Measurements from ENCODE around the gene RAB17.

The RAB17 gene

GRCh38 chr2:237590272-237591140, at the start of gene RAB17:
TSS of gene RAB17 (minus strand) at chr2:237590734. CDS start at chr2:237586154, 4,580 bp downstream.
- no peak for DNase-seq (ENCODE audit: low read depth)

DNA sequence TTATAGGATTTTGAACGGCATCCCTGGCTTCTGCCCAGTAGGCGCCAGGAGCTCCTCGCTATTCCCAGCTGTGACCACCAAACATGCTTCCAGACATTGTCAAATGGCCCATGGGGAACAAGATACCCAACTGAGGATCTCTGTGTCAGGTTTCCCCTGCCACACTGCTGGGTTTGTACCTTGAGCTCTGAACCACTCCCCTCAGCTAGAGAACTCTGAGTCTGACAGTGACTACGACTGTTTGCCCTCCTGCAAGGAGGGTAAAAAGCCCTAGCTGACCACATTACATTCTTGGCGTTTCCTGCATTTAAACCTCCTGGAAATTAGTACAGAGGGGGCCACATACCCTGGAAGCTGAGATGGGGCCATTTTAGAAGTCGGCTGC, 49.3 kb upstream of the RAB17 start:
- DNase-seq (ENCODE audit: low read depth) = no peak

DNA sequence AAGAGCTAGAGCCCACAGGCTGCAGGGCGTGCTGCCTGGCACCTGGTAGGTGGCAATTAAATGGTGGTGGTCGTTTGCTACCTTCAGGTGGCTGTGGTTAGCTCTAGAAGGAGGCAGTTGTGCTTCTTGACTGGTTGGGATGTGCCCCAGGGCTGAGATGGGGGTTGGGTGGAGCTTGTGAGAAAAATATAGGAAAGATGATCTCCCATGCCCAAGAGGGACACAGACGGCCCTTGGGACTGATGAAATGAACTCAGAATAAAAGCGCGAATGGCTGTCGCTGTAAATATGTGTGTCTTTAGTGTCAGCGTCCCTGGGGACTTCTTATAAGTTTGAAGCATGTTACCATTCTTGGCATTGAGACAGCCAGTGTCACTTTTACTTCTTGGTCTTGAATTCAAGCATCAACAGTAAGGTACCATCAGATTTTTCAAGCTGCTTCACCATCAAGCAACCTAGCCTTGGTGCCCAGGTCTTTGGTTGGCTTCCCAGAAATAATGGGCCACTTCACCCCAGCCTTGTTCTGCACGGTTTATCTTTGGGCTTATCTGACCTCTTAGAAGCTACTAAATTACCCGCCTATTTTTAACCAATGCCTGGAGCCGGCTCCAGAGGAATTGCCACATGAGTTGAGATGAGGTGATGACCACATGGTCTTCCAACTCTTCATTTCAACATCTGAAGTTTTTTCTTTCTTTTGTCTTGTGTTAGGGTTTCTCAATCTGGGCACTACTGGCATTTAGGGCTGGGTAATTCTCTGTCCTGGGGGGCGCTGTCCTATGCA, 48.7 kb upstream of the RAB17 start:
- no peak for DNase-seq (ENCODE audit: low read depth)

DNA sequence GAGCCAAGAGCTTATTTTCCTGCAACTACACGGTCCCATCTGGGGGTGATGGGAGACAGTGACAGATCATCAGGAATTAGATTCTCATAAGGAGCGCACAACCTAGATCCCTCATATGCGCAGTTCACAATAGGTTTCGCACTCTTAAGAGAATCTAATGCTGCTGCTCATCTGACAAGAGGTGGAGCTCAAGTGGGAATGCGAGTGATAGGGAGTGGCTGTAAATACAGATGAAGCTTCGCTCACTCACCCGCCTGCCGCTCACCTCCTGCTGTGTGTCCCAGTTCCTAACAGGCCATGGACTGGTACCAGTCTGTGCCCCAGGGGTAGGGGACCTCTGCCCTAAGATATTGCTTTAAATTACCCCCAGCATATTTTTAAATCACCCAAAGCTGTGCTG, 47.6 kb upstream of the RAB17 start:
- DNase-seq (ENCODE audit: low read depth) = no peak

DNA sequence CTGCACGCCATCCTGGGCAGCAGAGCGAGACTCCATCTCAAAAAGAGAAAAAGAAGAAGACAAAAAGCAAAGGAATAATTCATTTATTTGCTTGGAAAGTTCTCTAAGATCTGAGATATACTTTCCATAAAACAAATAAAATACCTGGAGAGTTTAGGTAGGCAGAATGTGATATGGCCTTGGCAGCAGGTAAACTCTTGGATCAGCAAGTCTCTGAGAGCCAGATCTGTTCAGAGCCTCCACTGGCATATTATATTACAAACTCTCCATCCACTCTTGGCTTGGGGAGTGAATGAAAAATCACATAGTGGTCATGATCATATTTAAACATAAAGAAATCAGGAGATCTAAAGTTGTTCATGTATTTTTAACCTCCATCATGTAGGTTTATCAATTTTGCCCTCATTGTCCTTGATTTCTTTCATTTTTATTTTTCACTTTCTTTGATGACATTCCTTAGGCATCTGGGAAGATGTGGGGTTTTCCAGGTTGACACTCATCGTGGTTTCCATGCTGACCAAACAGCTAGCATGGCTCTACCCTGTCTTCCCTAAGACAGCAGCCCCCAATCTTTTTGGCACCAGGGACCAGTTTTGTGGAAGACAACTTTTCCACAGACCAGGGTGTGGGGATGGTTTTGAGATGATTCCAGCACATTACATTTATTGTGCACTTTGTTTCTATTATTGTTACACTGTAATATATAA, 47.0 kb upstream of the RAB17 start:
- no peak for DNase-seq (ENCODE audit: low read depth)

- DNase-seq (ENCODE audit: low read depth) = no peak
These were observed 46.0 kb upstream of the RAB17 start for GRCh38 chr2:237636578-237636977.

GRCh38 chr2:237633061-237633561, 42.6 kb upstream of the RAB17 start:
- DNase-seq (ENCODE audit: low read depth) = no peak

GRCh38 chr2:237631801-237632585, 41.5 kb upstream of the RAB17 start:
- no peak for DNase-seq (ENCODE audit: low read depth)

GRCh38 chr2:237631007-237631785, 40.7 kb upstream of the RAB17 start:
- no peak for DNase-seq (ENCODE audit: low read depth)

DNA sequence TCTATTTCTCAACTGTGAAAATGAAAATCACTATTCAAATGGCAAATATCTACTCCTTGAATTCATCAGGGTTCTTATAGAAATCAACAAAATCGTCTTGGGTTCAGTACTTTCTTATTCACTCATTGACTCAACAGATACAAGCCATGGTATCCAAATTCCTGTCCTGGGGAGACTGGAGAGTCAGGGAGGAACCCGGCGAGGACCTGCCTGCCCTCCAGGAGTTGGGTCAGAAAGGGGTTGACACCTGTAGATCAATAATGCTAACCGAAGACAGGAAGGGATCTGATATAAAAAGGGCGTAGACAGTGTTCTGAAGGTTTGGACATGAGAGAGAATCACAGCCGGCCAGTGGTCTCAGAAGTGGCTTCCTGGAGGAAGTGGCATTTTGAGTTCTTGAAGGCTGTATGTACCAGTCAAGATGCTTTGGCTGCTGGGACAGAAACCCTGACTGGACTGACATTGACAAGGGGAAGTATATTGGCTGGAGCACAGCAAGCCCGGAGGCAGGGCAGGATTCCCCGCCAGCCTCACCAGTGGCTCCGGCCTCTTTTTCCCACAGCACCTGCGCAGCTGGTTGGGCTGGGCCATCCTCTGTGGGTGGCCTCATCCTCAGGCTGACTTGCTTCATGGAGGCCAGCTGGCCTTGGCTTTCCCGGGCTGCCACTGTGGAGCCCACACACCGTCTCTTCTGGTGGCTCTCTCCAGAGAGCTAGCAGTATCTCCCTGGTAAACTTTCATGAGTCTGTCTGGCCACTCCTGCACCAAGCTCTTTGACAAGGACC, 39.9 kb upstream of the RAB17 start:
- DNase-seq (ENCODE audit: low read depth) = no peak

DNA sequence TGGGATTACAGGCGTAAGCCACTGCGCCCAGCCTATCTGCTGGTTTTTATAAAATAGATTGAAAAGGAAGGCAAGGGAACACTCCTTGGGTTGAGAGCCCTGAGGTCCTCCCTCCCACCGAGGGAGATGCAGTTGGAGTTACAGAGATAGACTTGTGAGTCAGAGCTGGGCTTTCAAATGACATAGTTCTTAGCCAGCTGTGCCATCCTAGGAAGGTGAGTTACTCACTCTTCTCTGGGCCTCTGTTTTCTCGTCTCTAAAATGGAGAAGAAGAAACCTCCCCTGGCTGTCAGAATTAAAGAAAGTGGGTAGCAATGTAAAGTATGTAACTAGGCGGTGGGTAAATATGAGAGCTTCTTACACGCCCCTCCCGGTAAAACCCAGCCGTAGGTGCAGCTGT, 39.2 kb upstream of the RAB17 start:
- no peak for DNase-seq (ENCODE audit: low read depth)

DNA sequence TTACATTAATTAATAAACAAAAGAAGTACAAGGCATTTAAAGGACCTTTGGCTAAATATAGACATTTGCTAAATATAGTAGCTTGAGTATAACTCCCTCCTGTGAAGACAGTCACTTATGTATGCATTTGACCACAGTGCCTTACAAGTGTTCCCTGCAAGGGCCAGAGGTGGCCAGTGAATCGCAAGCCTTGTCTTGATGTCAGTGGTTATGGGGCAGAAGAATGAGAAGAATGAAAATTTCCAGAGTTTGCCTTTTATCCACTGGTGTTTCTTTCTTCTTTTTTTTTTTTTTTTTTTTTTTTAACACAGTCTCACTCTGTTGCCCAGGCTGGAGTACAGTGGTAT, 38.6 kb upstream of the RAB17 start:
- no peak for DNase-seq (ENCODE audit: low read depth)

GRCh38 chr2:237628247-237629187, 38.0 kb upstream of the RAB17 start:
- DNase-seq (ENCODE audit: low read depth) = no peak

- DNase-seq (ENCODE audit: low read depth) = no peak
These were observed 37.1 kb upstream of the RAB17 start, which contains the start of gene LRRFIP1 for GRCh38 chr2:237627441-237628246. TSS of gene LRRFIP1 (plus strand) at chr2:237627587. CDS start at chr2:237627645, 58 bp downstream.

DNA sequence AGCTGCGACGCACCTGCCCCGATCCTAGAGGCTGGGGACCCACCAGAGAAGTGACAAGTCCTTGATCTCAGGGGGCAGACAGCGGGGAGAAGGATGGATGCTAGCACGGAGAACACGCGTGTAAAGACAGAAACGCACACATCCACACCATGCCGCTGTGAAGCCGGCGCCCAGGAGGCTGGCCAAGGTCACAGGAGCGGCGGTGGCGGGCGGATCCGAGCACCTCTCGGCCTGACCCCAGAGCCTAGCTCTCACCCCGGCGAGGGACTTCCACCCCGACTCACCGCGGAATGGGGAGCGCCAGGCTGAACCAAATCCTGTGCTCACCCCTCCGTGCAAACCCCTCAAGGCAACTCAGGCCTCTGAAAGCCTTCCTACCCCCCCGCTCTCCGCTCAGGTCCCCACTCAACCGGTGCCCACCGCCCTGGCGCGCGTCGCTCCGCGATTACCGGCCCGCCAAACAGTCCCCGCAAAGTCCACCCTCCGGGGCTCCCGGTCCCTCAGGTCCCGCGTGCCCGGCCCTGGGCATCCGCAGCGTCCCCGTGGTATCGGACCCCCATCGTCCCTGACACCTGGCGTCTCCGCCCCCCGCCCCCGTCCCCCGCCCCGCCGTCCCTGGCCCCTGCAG, 36.4 kb upstream of the RAB17 start:
- no peak for DNase-seq (ENCODE audit: low read depth)

- DNase-seq (ENCODE audit: low read depth) = no peak
These were observed 35.2 kb upstream of the RAB17 start for GRCh38 chr2:237625777-237626176.

DNA sequence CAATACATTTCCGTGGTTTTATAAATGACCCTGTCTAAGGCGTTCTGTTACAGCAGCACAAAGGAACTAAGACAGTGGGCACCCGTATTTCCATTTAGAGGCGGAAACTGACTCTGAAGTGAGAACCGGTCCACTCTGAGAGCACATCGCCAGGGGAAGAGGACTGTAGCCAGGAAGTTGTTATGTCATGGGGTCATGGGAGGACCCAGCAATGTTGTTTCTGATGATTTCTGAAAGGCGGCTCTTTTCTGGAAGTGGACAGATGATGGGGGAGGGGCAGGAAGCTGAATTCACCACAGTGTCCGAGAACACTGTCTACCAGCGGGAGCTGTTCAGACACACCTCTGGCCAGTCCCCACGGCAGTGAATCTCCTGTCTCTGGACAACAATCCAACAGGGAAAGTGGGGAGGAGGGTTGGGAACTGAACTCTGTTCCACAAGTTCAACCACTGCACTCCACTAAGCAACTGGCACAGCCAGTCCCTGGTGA, 34.7 kb upstream of the RAB17 start:
- DNase-seq (ENCODE audit: low read depth) = no peak

Measured in stimulated activated CD8-positive, alpha-beta memory T cell treated with anti-CD3 and anti-CD28 coated beads, Interleukin-7, amount 100 ng/mL, for 24 hours (primary cell).